GM23338 (cell line): ENCODE data around the gene ZNF155. TPM values are rescaled to one million over a fixed set of nuclear protein-coding genes. Genes with fewer than 3 reads are reported as not detected.

Experiments
- CREB1 ChIP-seq: fragments of 250-450 bp; sonication (Bioruptor Pico); IDR thresholded peaks from 2 replicates; pipeline ENCODE4 v1.5.0; 2020; ENCODE audit warnings: low read depth, mild to moderate bottlenecking, moderate library complexity
- NANOG ChIP-seq: IDR thresholded peaks from 2 replicates; pipeline ENCODE4 v1.6.1; 2016; ENCODE audit warnings: antibody characterized with exemption, borderline replicate concordance
- POLR2AphosphoS5 ChIP-seq: IDR thresholded peaks from 2 replicates; pipeline ENCODE4 v1.6.1; 2016; ENCODE audit warnings: antibody characterized with exemption, low read depth
- STAT1 ChIP-seq: IDR thresholded peaks from one replicate; pipeline ENCODE4 v1.6.1; 2016; ENCODE audit warnings: antibody characterized with exemption; ENCODE audit not compliant: unreplicated experiment
- polyA plus RNA-seq: library from polyadenylated mRNA; unstranded; fragments of >200 nt; fragmentation: Nextera tagmentation; extraction: Ambion mirVana; gene quantifications from 2 replicates; pipeline ENCODE4 v1.2.1, GENCODE V29; 2016
- total RNA-seq: library from RNA; depleted of rRNA; stranded (reverse); fragments of >200 nt; shearing (Covaris generic); gene quantifications from 2 replicates; pipeline ENCODE4 v1.2.3, GENCODE V29; 2014
- TF ChIP-seq, protein P1 (sequence below): fragments of 250-450 bp; sonication (Bioruptor Pico); IDR thresholded peaks from 2 replicates; pipeline ENCODE4 v1.5.0; 2020; ENCODE audit warnings: mild to moderate bottlenecking, moderate library complexity
- TF ChIP-seq, protein P2 (sequence below): IDR thresholded peaks from one replicate; pipeline ENCODE4 v1.6.1; 2018; ENCODE audit warnings: antibody characterized with exemption; ENCODE audit not compliant: unreplicated experiment

Gene ZNF155
- total and polyA plus RNA-seq, 2 experiments from 2014 or later = 3.8 to 6.0 TPM

DNA sequence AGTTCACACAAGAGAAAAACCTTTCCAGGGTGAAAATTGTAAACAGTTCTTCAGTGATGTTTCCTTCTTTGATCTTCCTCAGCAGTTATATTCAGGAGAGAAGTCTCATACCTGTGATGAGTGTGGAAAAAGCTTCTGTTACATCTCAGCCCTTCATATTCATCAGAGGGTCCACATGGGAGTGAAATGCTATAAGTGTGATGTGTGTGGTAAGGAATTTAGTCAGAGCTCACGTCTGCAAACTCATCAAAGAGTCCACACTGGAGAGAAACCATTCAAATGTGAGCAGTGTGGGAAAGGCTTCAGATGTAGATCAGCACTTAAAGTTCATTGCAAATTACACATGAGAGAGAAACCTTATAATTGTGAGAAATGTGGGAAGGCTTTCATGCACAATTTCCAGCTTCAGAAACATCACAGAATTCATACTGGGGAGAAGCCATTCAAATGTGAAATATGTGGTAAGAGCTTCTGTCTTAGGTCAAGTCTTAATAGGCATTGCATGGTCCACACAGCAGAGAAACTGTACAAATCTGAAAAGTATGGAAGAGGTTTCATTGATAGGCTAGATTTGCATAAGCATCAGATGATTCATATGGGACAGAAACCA lies 48.1 kb downstream of the ZNF155 start (continued):
- TF ChIP-seq, protein P1, sequence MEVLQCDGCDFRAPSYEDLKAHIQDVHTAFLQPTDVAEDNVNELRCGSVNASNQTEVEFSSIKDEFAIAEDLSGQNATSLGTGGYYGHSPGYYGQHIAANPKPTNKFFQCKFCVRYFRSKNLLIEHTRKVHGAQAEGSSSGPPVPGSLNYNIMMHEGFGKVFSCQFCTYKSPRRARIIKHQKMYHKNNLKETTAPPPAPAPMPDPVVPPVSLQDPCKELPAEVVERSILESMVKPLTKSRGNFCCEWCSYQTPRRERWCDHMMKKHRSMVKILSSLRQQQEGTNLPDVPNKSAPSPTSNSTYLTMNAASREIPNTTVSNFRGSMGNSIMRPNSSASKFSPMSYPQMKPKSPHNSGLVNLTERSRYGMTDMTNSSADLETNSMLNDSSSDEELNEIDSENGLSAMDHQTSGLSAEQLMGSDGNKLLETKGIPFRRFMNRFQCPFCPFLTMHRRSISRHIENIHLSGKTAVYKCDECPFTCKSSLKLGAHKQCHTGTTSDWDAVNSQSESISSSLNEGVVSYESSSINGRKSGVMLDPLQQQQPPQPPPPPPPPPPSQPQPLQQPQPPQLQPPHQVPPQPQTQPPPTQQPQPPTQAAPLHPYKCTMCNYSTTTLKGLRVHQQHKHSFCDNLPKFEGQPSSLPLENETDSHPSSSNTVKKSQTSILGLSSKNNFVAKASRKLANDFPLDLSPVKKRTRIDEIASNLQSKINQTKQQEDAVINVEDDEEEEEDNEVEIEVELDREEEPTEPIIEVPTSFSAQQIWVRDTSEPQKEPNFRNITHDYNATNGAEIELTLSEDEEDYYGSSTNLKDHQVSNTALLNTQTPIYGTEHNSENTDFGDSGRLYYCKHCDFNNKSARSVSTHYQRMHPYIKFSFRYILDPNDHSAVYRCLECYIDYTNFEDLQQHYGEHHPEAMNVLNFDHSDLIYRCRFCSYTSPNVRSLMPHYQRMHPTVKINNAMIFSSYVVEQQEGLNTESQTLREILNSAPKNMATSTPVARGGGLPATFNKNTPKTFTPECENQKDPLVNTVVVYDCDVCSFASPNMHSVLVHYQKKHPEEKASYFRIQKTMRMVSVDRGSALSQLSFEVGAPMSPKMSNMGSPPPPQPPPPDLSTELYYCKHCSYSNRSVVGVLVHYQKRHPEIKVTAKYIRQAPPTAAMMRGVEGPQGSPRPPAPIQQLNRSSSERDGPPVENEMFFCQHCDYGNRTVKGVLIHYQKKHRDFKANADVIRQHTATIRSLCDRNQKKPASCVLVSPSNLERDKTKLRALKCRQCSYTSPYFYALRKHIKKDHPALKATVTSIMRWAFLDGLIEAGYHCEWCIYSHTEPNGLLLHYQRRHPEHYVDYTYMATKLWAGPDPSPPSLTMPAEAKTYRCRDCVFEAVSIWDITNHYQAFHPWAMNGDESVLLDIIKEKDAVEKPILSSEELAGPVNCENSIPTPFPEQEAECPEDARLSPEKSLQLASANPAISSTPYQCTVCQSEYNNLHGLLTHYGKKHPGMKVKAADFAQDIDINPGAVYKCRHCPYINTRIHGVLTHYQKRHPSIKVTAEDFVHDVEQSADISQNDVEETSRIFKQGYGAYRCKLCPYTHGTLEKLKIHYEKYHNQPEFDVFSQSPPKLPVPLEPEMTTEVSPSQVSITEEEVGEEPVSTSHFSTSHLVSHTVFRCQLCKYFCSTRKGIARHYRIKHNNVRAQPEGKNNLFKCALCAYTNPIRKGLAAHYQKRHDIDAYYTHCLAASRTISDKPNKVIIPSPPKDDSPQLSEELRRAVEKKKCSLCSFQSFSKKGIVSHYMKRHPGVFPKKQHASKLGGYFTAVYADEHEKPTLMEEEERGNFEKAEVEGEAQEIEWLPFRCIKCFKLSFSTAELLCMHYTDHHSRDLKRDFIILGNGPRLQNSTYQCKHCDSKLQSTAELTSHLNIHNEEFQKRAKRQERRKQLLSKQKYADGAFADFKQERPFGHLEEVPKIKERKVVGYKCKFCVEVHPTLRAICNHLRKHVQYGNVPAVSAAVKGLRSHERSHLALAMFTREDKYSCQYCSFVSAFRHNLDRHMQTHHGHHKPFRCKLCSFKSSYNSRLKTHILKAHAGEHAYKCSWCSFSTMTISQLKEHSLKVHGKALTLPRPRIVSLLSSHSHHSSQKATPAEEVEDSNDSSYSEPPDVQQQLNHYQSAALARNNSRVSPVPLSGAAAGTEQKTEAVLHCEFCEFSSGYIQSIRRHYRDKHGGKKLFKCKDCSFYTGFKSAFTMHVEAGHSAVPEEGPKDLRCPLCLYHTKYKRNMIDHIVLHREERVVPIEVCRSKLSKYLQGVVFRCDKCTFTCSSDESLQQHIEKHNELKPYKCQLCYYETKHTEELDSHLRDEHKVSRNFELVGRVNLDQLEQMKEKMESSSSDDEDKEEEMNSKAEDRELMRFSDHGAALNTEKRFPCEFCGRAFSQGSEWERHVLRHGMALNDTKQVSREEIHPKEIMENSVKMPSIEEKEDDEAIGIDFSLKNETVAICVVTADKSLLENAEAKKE (CRISPR knock-in tag) = no peak
- TF ChIP-seq, protein P2, sequence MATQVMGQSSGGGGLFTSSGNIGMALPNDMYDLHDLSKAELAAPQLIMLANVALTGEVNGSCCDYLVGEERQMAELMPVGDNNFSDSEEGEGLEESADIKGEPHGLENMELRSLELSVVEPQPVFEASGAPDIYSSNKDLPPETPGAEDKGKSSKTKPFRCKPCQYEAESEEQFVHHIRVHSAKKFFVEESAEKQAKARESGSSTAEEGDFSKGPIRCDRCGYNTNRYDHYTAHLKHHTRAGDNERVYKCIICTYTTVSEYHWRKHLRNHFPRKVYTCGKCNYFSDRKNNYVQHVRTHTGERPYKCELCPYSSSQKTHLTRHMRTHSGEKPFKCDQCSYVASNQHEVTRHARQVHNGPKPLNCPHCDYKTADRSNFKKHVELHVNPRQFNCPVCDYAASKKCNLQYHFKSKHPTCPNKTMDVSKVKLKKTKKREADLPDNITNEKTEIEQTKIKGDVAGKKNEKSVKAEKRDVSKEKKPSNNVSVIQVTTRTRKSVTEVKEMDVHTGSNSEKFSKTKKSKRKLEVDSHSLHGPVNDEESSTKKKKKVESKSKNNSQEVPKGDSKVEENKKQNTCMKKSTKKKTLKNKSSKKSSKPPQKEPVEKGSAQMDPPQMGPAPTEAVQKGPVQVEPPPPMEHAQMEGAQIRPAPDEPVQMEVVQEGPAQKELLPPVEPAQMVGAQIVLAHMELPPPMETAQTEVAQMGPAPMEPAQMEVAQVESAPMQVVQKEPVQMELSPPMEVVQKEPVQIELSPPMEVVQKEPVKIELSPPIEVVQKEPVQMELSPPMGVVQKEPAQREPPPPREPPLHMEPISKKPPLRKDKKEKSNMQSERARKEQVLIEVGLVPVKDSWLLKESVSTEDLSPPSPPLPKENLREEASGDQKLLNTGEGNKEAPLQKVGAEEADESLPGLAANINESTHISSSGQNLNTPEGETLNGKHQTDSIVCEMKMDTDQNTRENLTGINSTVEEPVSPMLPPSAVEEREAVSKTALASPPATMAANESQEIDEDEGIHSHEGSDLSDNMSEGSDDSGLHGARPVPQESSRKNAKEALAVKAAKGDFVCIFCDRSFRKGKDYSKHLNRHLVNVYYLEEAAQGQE = no peak
- TF ChIP-seq NANOG = no peak
- TF ChIP-seq CREB1 (CRISPR knock-in tag) = no peak
- no peak for TF ChIP-seq STAT1
- no peak for TF ChIP-seq POLR2AphosphoS5
